Liver (tissue), 3 donors: ENCODE data around the gene NHERF2.

ENCODE experiments used
- RAD21 ChIP-seq, 2 donors: IDR thresholded peaks; 2 replicates each; pipeline ENCODE4 v1.6.1; 2016; ENCODE audit warnings: antibody characterized with exemption in 2 of 2, mild to moderate bottlenecking in 2 of 2
- TAF1 ChIP-seq: conservative IDR thresholded peaks from 2 replicates; pipeline ENCODE4 v1.6.1; 2016; ENCODE audit warnings: antibody characterized with exemption, mild to moderate bottlenecking
- TF ChIP-seq, protein P1 (sequence below): fragments of 150-350 bp; IDR thresholded peaks from 2 replicates; pipeline ENCODE4 v1.5.1; 2017; ENCODE audit warnings: improper control_type of control experiment, low read depth, low read length; ENCODE audit not compliant: missing input control
- donor health status: healthy.
- donor health status: healthy.

DNA sequence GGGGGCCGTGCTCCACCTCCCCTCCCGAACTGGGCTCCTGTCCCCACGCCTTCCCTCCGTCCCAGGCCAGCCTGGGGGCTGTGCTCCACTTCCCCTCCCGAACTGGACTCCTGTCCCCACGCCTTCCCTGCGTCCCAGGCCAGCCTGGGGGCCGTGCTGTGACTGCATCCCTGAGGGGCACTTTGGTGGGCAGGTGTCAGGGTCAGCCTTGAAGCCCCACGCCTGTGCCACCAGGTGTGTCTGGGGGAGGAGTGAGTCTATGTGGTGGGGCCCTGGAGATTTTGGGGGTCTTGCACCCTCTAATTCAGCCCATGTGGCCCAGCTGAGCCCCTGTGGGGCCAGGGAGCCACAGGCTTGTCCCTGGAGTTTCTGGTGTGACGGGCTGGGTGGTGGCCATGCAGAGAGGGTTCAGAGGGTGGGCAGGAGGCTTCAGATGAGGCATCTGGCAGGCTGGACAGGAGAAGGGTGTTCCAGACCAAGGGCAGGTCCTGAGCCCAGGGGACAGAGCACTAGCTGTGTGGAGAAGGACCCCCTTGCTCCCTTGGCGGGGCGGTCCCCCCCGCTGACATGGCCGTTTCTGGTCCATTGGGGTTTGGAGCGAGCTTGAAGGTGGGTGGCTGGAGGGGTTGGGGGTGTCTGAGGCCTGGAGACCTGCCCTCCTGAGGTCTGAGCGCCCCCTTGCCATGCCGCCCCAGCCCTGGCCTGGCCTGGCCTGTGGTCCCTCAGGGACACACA is 8.2 kb downstream of the NHERF2 start:
- TF ChIP-seq RAD21 (IDR thresholded peaks at IDR 0.05) (no peak), TAF1 (no peak)
- TF ChIP-seq, protein P1, sequence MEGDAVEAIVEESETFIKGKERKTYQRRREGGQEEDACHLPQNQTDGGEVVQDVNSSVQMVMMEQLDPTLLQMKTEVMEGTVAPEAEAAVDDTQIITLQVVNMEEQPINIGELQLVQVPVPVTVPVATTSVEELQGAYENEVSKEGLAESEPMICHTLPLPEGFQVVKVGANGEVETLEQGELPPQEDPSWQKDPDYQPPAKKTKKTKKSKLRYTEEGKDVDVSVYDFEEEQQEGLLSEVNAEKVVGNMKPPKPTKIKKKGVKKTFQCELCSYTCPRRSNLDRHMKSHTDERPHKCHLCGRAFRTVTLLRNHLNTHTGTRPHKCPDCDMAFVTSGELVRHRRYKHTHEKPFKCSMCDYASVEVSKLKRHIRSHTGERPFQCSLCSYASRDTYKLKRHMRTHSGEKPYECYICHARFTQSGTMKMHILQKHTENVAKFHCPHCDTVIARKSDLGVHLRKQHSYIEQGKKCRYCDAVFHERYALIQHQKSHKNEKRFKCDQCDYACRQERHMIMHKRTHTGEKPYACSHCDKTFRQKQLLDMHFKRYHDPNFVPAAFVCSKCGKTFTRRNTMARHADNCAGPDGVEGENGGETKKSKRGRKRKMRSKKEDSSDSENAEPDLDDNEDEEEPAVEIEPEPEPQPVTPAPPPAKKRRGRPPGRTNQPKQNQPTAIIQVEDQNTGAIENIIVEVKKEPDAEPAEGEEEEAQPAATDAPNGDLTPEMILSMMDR, result no peak
